ENCODE data around the gene GPC6.

DNA sequence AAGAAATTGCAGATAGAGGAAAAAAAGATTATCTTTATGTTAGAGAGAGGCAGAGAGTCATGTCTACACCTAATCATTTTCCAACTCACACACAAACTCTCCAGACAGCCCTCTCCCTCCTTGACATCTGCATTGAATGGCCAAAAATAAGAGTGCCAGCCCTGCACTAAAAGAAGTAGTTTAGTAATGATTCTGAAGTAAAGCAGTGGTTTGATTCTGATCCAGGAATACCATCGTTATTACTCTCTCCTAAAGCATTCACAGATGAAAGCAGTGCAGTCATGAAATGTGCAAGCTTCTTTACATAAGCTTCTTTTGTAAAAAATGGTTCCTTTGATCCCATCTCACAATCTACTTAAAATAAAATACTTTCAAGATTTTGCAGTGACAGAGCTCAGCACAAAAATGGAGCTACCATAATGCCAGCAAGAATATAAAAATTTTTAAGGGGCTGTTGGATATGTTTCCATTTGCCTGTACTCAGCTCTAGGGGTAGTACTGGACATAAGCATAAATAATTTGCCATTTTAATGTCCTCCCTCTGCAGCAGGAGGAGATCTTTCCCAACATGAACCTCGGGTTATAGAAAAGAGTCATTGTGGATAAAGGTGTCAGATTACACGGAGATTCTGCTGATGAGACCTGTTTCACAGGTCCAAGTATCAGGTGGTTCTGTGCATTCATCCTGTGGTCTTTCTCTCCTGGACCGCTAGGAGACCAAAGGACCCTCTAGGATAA is 846.6 kb downstream of the GPC6 start:
- TF ChIP-seq EZH2 (IDR thresholded peaks at IDR 0.05; ENCODE audit: borderline replicate concordance, low read depth, low read length): no peak
- TF ChIP-seq, protein P1, sequence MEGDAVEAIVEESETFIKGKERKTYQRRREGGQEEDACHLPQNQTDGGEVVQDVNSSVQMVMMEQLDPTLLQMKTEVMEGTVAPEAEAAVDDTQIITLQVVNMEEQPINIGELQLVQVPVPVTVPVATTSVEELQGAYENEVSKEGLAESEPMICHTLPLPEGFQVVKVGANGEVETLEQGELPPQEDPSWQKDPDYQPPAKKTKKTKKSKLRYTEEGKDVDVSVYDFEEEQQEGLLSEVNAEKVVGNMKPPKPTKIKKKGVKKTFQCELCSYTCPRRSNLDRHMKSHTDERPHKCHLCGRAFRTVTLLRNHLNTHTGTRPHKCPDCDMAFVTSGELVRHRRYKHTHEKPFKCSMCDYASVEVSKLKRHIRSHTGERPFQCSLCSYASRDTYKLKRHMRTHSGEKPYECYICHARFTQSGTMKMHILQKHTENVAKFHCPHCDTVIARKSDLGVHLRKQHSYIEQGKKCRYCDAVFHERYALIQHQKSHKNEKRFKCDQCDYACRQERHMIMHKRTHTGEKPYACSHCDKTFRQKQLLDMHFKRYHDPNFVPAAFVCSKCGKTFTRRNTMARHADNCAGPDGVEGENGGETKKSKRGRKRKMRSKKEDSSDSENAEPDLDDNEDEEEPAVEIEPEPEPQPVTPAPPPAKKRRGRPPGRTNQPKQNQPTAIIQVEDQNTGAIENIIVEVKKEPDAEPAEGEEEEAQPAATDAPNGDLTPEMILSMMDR (IDR thresholded peaks at IDR 0.05 in 2 of 3, conservative IDR thresholded peaks at IDR 0.05 in 1 of 3; ENCODE audit: insufficient read depth in 2 of 3, low read depth in 1 of 3, low read length in 3 of 3): no peak
- no peak for TF ChIP-seq TCF7L2 (IDR thresholded peaks at IDR 0.05; ENCODE audit: low read depth, low read length)
- TF ChIP-seq ZZZ3 (IDR thresholded peaks at IDR 0.05): no peak
- TF ChIP-seq KLF10 (CRISPR knock-in tag; IDR thresholded peaks at IDR 0.05): no peak
- TF ChIP-seq ZNF175 (CRISPR knock-in tag; IDR thresholded peaks at IDR 0.05; ENCODE audit: low read depth): no peak
- TF ChIP-seq, protein P2, sequence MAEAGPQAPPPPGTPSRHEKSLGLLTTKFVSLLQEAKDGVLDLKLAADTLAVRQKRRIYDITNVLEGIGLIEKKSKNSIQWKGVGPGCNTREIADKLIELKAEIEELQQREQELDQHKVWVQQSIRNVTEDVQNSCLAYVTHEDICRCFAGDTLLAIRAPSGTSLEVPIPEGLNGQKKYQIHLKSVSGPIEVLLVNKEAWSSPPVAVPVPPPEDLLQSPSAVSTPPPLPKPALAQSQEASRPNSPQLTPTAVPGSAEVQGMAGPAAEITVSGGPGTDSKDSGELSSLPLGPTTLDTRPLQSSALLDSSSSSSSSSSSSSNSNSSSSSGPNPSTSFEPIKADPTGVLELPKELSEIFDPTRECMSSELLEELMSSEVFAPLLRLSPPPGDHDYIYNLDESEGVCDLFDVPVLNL (CRISPR knock-in tag; IDR thresholded peaks at IDR 0.05; ENCODE audit: low read depth): no peak
- no peak for TF ChIP-seq TEAD2 (tag; IDR thresholded peaks at IDR 0.05)
- no peak for TF ChIP-seq NR2C2 (CRISPR knock-in tag; IDR thresholded peaks at IDR 0.05)
- TF ChIP-seq NR2C2 (tag; IDR thresholded peaks at IDR 0.05): no peak
- no peak for TF ChIP-seq FOXM1 (IDR thresholded peaks at IDR 0.05; ENCODE audit: low read depth)
- no peak for TF ChIP-seq FOXM1 (CRISPR knock-in tag; IDR thresholded peaks at IDR 0.05; ENCODE audit: low read depth)
- TF ChIP-seq, protein P3, sequence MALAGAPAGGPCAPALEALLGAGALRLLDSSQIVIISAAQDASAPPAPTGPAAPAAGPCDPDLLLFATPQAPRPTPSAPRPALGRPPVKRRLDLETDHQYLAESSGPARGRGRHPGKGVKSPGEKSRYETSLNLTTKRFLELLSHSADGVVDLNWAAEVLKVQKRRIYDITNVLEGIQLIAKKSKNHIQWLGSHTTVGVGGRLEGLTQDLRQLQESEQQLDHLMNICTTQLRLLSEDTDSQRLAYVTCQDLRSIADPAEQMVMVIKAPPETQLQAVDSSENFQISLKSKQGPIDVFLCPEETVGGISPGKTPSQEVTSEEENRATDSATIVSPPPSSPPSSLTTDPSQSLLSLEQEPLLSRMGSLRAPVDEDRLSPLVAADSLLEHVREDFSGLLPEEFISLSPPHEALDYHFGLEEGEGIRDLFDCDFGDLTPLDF (CRISPR knock-in tag; IDR thresholded peaks at IDR 0.05): no peak
